Muscle of back (tissue), 10 donors: Measurements from ENCODE around the gene HPCAL4. TPM values are rescaled to one million over a fixed set of nuclear protein-coding genes. Genes with fewer than 3 reads are reported as not detected.

Experiments
- polyA plus RNA-seq, 10 donors: library from polyadenylated mRNA; unstranded; fragments of 120-200 nt; gene quantifications; one replicate each; pipeline ENCODE4 v1.2.1, GENCODE V29; 2013; ENCODE audit not compliant: insufficient read length in 10 of 10

Gene HPCAL4
- polyA plus RNA-seq, 10 donors: 0.52 to 2.0 (median 1.5) TPM

Other genes with a start within 250 kb of the HPCAL4 start
- gene BMP8A, start 199.8 kb downstream of the HPCAL4 start, polyA plus RNA-seq: 1 to 10 TPM in 2 of 10 donors, under 1 TPM in 8; 0.29 to 1.2 (median 0.48) TPM
- 100 to 1,000 TPM; 286 to 470 (median 428) TPM for gene PABPC4, start 114.6 kb downstream of the HPCAL4 start, polyA plus RNA-seq
- gene HEYL, start 51.8 kb downstream of the HPCAL4 start, polyA plus RNA-seq: 10 to 100 TPM; 40.1 to 57.2 (median 46.0) TPM
- gene NT5C1A, start 19.3 kb downstream of the HPCAL4 start, polyA plus RNA-seq: 1 to 10 TPM; 4.5 to 8.9 (median 6.5) TPM
- 10 to 100 TPM; 36.4 to 43.6 (median 40.0) TPM for gene PPIE, start 47.4 kb upstream of the HPCAL4 start, polyA plus RNA-seq
- gene OXCT2, start 79.9 kb upstream of the HPCAL4 start, polyA plus RNA-seq: under 1 TPM in 7 of 10 donors, not detected in 3; 0.12 to 0.73 (median 0.32) TPM
- 1 to 10 TPM; 1.1 to 1.7 (median 1.6) TPM for gene BMP8B, start 97.4 kb upstream of the HPCAL4 start, polyA plus RNA-seq
- 10 to 100 TPM; 10.9 to 22.4 (median 15.0) TPM for gene TRIT1, start 192.1 kb upstream of the HPCAL4 start, polyA plus RNA-seq
- 1 to 10 TPM; 1.7 to 9.3 (median 2.4) TPM for gene MYCL, start 210.5 kb upstream of the HPCAL4 start, polyA plus RNA-seq